Parathyroid adenoma (tissue), 2 donors: ENCODE results near the gene LIPT2.

Experiments
- H2AFZ ChIP-seq: fragments of 300-600 bp; sonication (generic); one replicate; pipeline ENCODE4 v1.7.0; 2017; ENCODE audit warnings: antibody characterized with exemption, mild to moderate bottlenecking
- H3K27ac ChIP-seq: fragments of 300-600 bp; sonication (generic); one replicate; pipeline ENCODE4 v1.7.0; 2017
- H3K27me3 ChIP-seq: fragments of 300-600 bp; sonication (generic); one replicate; pipeline ENCODE4 v1.7.0; 2017; ENCODE audit warnings: low read length; ENCODE audit not compliant: control insufficient read depth, insufficient read depth
- H3K36me3 ChIP-seq: fragments of 300-600 bp; sonication (generic); one replicate; pipeline ENCODE4 v1.7.0; 2017; ENCODE audit warnings: low read length; ENCODE audit not compliant: control insufficient read depth, insufficient read depth
- H3K4me1 ChIP-seq: fragments of 300-600 bp; sonication (generic); one replicate; pipeline ENCODE4 v1.7.0; 2017; ENCODE audit warnings: control low read depth
- H3K4me2 ChIP-seq: fragments of 300-600 bp; sonication (generic); one replicate; pipeline ENCODE4 v1.7.0; 2017; ENCODE audit warnings: low read length
- H3K4me3 ChIP-seq: fragments of 300-600 bp; sonication (generic); one replicate; pipeline ENCODE4 v1.7.0; 2017; ENCODE audit warnings: low read depth, low read length
- H3K79me2 ChIP-seq: fragments of 300-600 bp; sonication (generic); one replicate; pipeline ENCODE4 v1.7.0; 2017; ENCODE audit warnings: control low read depth
- H3K9ac ChIP-seq: fragments of 300-600 bp; sonication (generic); one replicate; pipeline ENCODE4 v1.7.0; 2017; ENCODE audit warnings: mild to moderate bottlenecking
- H3K9me3 ChIP-seq: fragments of 300-600 bp; sonication (generic); one replicate; pipeline ENCODE4 v1.7.0; 2017; ENCODE audit warnings: low read length; ENCODE audit not compliant: control insufficient read depth
- CTCF ChIP-seq: fragments of 300-600 bp; sonication (generic); IDR thresholded peaks from one replicate; pipeline ENCODE4 v1.7.0; 2017; ENCODE audit warnings: antibody characterized with exemption, mild to moderate bottlenecking
- donor health status: primary hyperparathyroidism.

LIPT2 gene

GRCh38 chr11:74452366-74452765 is 41.2 kb downstream of the LIPT2 start:
- Histone ChIP-seq H2AFZ (no peak overlapping the region), H3K9ac (no peak overlapping the region), H3K4me2 (no peak overlapping the region), H3K27me3 (no peaks in the 10 kb centered on the region), H3K36me3 (no peaks in the 10 kb centered on the region), H3K27ac (no peak overlapping the region), H3K79me2 (no peaks in the 10 kb centered on the region), H3K4me3 (no peak overlapping the region), H3K9me3 (no peaks in the 10 kb centered on the region), H3K4me1 (no peaks in the 10 kb centered on the region)
- TF ChIP-seq CTCF, result no peak

DNA sequence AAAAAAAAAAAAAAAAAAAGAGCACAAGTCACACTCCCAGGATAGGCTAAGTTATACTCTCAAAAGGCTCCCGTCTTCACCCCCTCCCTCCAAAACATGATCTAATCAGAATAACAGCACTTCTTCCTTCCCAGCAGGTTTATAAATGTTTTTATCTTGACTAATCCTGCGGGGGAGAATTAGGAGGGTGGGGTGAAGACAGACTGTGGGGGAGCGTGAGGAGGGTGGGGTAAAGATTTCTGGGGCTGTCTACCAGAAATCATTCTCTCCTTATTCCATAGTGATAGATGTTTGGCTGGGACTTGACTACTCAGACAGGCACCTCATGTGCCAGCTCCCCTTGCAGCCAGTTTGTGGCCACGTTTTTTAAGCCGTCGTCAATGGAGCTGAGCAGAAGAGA is 43.2 kb downstream of the LIPT2 start:
- Histone ChIP-seq H3K4me1 (no peaks in the 10 kb centered on the region), H3K79me2 (no peaks in the 10 kb centered on the region), H3K27me3 (no peaks in the 10 kb centered on the region), H3K9me3 (no peaks in the 10 kb centered on the region), H3K27ac (no peak overlapping the region), H3K4me2 (no peak overlapping the region), H3K9ac (no peak overlapping the region), H3K4me3 (no peak overlapping the region), H2AFZ (no peak overlapping the region), H3K36me3 (no peaks in the 10 kb centered on the region)
- TF ChIP-seq CTCF, result no peak

DNA sequence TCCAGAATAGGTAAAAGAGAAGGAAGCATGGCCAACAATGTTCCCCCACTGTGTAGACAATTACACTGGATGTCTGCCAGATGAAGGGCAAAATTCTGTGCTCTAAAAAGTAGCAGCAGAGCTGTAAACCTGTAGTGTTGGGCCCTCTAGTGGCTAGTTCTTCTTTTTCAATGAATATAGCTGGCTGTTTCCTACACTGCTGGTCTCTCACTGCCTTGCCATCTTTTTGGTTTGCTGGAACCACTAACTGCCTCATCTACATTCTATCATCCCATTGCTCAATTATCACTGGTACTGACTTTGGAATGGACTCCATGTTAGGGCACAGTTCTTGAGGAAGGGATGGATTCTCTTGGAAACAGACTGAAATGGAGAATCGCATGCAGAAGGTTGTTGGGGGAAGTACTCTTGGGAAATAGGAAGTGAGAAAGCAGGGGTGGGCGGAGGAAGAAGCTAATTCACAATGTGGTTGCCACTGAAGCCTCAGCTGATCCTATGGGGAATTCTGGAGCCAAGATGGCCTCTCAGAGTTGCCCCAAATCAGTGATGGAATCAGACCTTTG is 44.1 kb downstream of the LIPT2 start:
- H3K36me3 ChIP-seq, result no peaks in the 10 kb centered on the region
- no peak overlapping the region for H3K27ac ChIP-seq
- no peak overlapping the region for H3K4me2 ChIP-seq
- no peak overlapping the region for H3K4me3 ChIP-seq
- TF ChIP-seq CTCF, result peak; percentile 49
- no peak overlapping the region for H3K9ac ChIP-seq
- H2AFZ ChIP-seq, result peak overlapping the region; percentile 46
- no peaks in the 10 kb centered on the region for H3K27me3 ChIP-seq
- no peaks in the 10 kb centered on the region for H3K9me3 ChIP-seq
- H3K79me2 ChIP-seq, result no peaks in the 10 kb centered on the region
- H3K4me1 ChIP-seq, result no peaks in the 10 kb centered on the region

GRCh38 chr11:74447720-74448119 is 45.8 kb downstream of the LIPT2 start:
- no peak for TF ChIP-seq CTCF
- H3K27ac ChIP-seq, result no peak overlapping the region
- H3K4me1 ChIP-seq, result no peaks in the 10 kb centered on the region
- H3K27me3 ChIP-seq, result no peaks in the 10 kb centered on the region
- no peak overlapping the region for H3K9ac ChIP-seq
- H3K9me3 ChIP-seq, result no peaks in the 10 kb centered on the region
- H3K79me2 ChIP-seq, result no peaks in the 10 kb centered on the region
- no peak overlapping the region for H2AFZ ChIP-seq
- H3K4me3 ChIP-seq, result no peak overlapping the region
- no peak overlapping the region for H3K4me2 ChIP-seq
- no peaks in the 10 kb centered on the region for H3K36me3 ChIP-seq

DNA sequence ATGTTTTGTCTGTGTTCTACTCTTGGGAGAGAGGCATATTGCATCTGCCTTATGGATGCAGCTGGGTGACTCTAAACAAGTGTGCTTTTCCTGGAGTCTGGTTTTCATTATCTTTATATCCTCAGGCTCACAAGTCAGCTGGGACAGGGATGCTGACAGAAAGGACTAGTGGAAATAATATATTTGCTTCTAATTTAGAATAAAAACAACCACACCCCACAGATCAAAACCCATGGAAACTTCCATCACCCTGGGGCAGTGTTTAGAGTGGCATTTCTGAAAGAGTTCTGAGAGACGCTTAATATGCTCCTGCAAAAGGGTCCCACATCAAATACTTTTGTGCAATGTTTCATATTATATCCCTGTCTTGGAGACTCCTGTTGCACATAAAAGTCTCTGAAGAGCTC is 47.0 kb downstream of the LIPT2 start:
- Histone ChIP-seq H3K9ac (no peak overlapping the region), H3K9me3 (no peaks in the 10 kb centered on the region), H3K27ac (no peak overlapping the region), H3K4me3 (no peak overlapping the region), H3K79me2 (no peaks in the 10 kb centered on the region), H3K4me2 (no peak overlapping the region), H3K36me3 (no peaks in the 10 kb centered on the region), H3K27me3 (no peaks in the 10 kb centered on the region), H3K4me1 (no peaks in the 10 kb centered on the region), H2AFZ (no peak overlapping the region)
- no peak for TF ChIP-seq CTCF
